GM21576 (cell line): ENCODE measurements around the gene ORM1.
"Not testable (repeated sequence)": the region's sequence is repeated elsewhere in the genome, so short reads cannot be mapped to it uniquely, and the experiment has no call there.

Experiments used
- ATAC-seq: cut with Tn5 transposase; IDR thresholded peaks from one replicate; pipeline ENCODE4 v1.9.1; 2021; ENCODE audit warnings: mild to moderate bottlenecking, moderate library complexity; ENCODE audit not compliant: unreplicated experiment

Gene ORM1

GRCh38 chr9:114322160-114322818 lies 609 bp upstream of the ORM1 start:
- not testable (repeated sequence) for ATAC-seq

GRCh38 chr9:114323849-114324248 lies 951 bp downstream of the ORM1 start:
- not testable (repeated sequence) for ATAC-seq

GRCh38 chr9:114324492-114324891 lies 1.6 kb downstream of the ORM1 start:
- no peak for ATAC-seq

GRCh38 chr9:114324965-114325364 lies 2.1 kb downstream of the ORM1 start:
- ATAC-seq = not testable (repeated sequence)

- ATAC-seq = not testable (repeated sequence)
These were observed 2.9 kb downstream of the ORM1 start for GRCh38 chr9:114325684-114326254.

- no peak for ATAC-seq
These were observed 4.9 kb downstream of the ORM1 start for GRCh38 chr9:114327749-114328148.

- not testable (repeated sequence) for ATAC-seq
These were observed 5.5 kb downstream of the ORM1 start for GRCh38 chr9:114328357-114328820.

GRCh38 chr9:114328937-114329624 lies 6.2 kb downstream of the ORM1 start:
- not testable (repeated sequence) for ATAC-seq

- ATAC-seq = not testable (repeated sequence)
These were observed 6.7 kb downstream of the ORM1 start, which contains the start of gene ORM2 for GRCh38 chr9:114329625-114330022. Gene ORM2 (plus strand): TSS chr9:114329869. CDS start chr9:114329905, 36 bp downstream.

- no peak for ATAC-seq
These were observed 7.7 kb downstream of the ORM1 start for GRCh38 chr9:114330636-114331035.

- not testable (repeated sequence) for ATAC-seq
These were observed 8.6 kb downstream of the ORM1 start for GRCh38 chr9:114331229-114332195.

GRCh38 chr9:114332474-114333040 lies 9.7 kb downstream of the ORM1 start:
- ATAC-seq = not testable (repeated sequence)

GRCh38 chr9:114333718-114334117 lies 10.8 kb downstream of the ORM1 start:
- ATAC-seq = not testable (repeated sequence)

GRCh38 chr9:114334490-114334889 lies 11.6 kb downstream of the ORM1 start:
- no peak for ATAC-seq

- ATAC-seq = no peak
These were observed 12.8 kb downstream of the ORM1 start for GRCh38 chr9:114335745-114336144.

- no peak for ATAC-seq
These were observed 13.3 kb downstream of the ORM1 start for GRCh38 chr9:114336157-114336556.

- ATAC-seq = no peak
These were observed 13.9 kb downstream of the ORM1 start for GRCh38 chr9:114336699-114337395.

GRCh38 chr9:114338187-114338586 lies 15.3 kb downstream of the ORM1 start:
- ATAC-seq = no peak

GRCh38 chr9:114339130-114339908 lies 16.4 kb downstream of the ORM1 start:
- ATAC-seq = peak; percentile 53
